Loucy (cell line): ENCODE data around the gene HMGB3.

Experiments used
- H2AFZ ChIP-seq: fragments of 200-600 bp; sonication (generic); 2 replicates; pipeline ENCODE4 v1.6.0; 2016; ENCODE audit warnings: antibody characterized with exemption, mild to moderate bottlenecking, low read length, moderate library complexity
- H3F3A ChIP-seq: fragments of 200-600 bp; 2 replicates; pipeline ENCODE4 v1.6.0; 2016; ENCODE audit warnings: antibody characterized with exemption, low read depth, mild to moderate bottlenecking
- H3K27me3 ChIP-seq: fragments of 200-600 bp; sonication (generic); 2 replicates; pipeline ENCODE4 v1.6.1; 2014; ENCODE audit warnings: low read length, mild to moderate bottlenecking; ENCODE audit not compliant: insufficient read depth, poor library complexity, severe bottlenecking
- H3K36me3 ChIP-seq: fragments of 200-600 bp; sonication (generic); 2 replicates; pipeline ENCODE4 v1.6.1; 2016; ENCODE audit warnings: low read length; ENCODE audit not compliant: insufficient read depth
- H3K4me1 ChIP-seq: fragments of 200-600 bp; sonication (generic); 2 replicates; pipeline ENCODE4 v1.5.1; 2014; ENCODE audit warnings: low read length, mild to moderate bottlenecking; ENCODE audit not compliant: insufficient read depth, poor library complexity, severe bottlenecking
- H3K4me2 ChIP-seq: fragments of 200-600 bp; sonication (generic); 2 replicates; pipeline ENCODE4 v1.6.0; 2014; ENCODE audit warnings: antibody characterized with exemption, low read length, low read depth, mild to moderate bottlenecking; ENCODE audit not compliant: poor library complexity, severe bottlenecking
- H3K4me3 ChIP-seq: fragments of 200-600 bp; sonication (generic); 2 replicates; pipeline ENCODE4 v1.5.1; 2014; ENCODE audit warnings: low read length, mild to moderate bottlenecking, mixed read lengths; ENCODE audit not compliant: poor library complexity, severe bottlenecking
- H3K79me2 ChIP-seq: fragments of 200-600 bp; sonication (generic); 2 replicates; pipeline ENCODE4 v1.6.1; 2014; ENCODE audit warnings: low read length; ENCODE audit not compliant: insufficient read depth
- H3K9ac ChIP-seq: fragments of 200-600 bp; sonication (generic); 2 replicates; pipeline ENCODE4 v1.6.0; 2014; ENCODE audit warnings: mild to moderate bottlenecking, low read depth, low read length, moderate library complexity; ENCODE audit not compliant: poor library complexity, severe bottlenecking
- H3K9me2 ChIP-seq: fragments of 200-600 bp; sonication (generic); replicated peaks from 2 replicates; pipeline ENCODE4 v1.6.1; 2016; ENCODE audit warnings: low read depth, low read length, mixed read lengths
- H3K9me3 ChIP-seq: fragments of 200-600 bp; sonication (generic); 2 replicates; pipeline ENCODE4 v1.6.1; 2014; ENCODE audit warnings: mild to moderate bottlenecking, antibody characterized with exemption, low read length, low read depth; ENCODE audit not compliant: insufficient read depth
- H4K20me1 ChIP-seq: fragments of 200-600 bp; sonication (generic); 2 replicates; pipeline ENCODE4 v1.6.0; 2014; ENCODE audit warnings: antibody characterized with exemption, low read length, mild to moderate bottlenecking; ENCODE audit not compliant: insufficient read depth, poor library complexity, severe bottlenecking
- CTCF ChIP-seq: fragments of 200-600 bp; sonication (generic); conservative IDR thresholded peaks from 2 replicates; pipeline ENCODE4 v1.5.1; 2014; ENCODE audit warnings: mild to moderate bottlenecking, antibody characterized with exemption, low read length
- EZH2phosphoT487 ChIP-seq: fragments of 200-600 bp; IDR thresholded peaks from 2 replicates; pipeline ENCODE4 v1.6.1; 2018; ENCODE audit warnings: antibody characterized with exemption, mild to moderate bottlenecking, moderate library complexity, borderline replicate concordance

Gene HMGB3

GRCh38 chrX:151030845-151031244 is 47.7 kb downstream of the HMGB3 start:
- Histone ChIP-seq H3K27me3 (no peaks in the 10 kb centered on the region), H3K36me3 (no peaks in the 10 kb centered on the region), H3K4me3 (no peak overlapping the region), H3K79me2 (no peaks in the 10 kb centered on the region), H3K9ac (no peak overlapping the region), H2AFZ (no peak overlapping the region), H4K20me1 (no peaks in the 10 kb centered on the region), H3K9me2 (no peaks in the 10 kb centered on the region), H3K9me3 (no peaks in the 10 kb centered on the region), H3K4me1 (no peaks in the 10 kb centered on the region), H3K4me2 (no peak overlapping the region), H3F3A (no peaks in the 10 kb centered on the region)
- no peak for TF ChIP-seq EZH2phosphoT487
- no peak for TF ChIP-seq CTCF

GRCh38 chrX:151031391-151031975 is 48.3 kb downstream of the HMGB3 start:
- no peaks in the 10 kb centered on the region for H3F3A ChIP-seq

GRCh38 chrX:151039351-151039750 is 56.2 kb downstream of the HMGB3 start:
- H3K27me3 ChIP-seq: no peaks in the 10 kb centered on the region

More at GRCh38 chrX:151031391-151031975, 48.3 kb downstream of the HMGB3 start:
- Histone ChIP-seq H3K9ac (no peak overlapping the region), H3K4me3 (no peak overlapping the region), H4K20me1 (no peaks in the 10 kb centered on the region), H3K27me3 (no peaks in the 10 kb centered on the region), H3K4me1 (no peaks in the 10 kb centered on the region), H2AFZ (no peak overlapping the region), H3K9me3 (no peaks in the 10 kb centered on the region), H3K36me3 (no peaks in the 10 kb centered on the region), H3K9me2 (no peaks in the 10 kb centered on the region), H3K4me2 (no peak overlapping the region), H3K79me2 (no peaks in the 10 kb centered on the region)
- no peak for TF ChIP-seq EZH2phosphoT487
- TF ChIP-seq CTCF: no peak

More at GRCh38 chrX:151039351-151039750, 56.2 kb downstream of the HMGB3 start:
- no peaks in the 10 kb centered on the region for H3K36me3 ChIP-seq
- no peaks in the 10 kb centered on the region for H3K4me1 ChIP-seq
- no peaks in the 10 kb centered on the region for H4K20me1 ChIP-seq
- no peaks in the 10 kb centered on the region for H3F3A ChIP-seq
- no peak for TF ChIP-seq CTCF
- no peak for TF ChIP-seq EZH2phosphoT487
- no peak overlapping the region for H3K4me3 ChIP-seq
- H3K4me2 ChIP-seq: no peak overlapping the region
- H3K79me2 ChIP-seq: no peaks in the 10 kb centered on the region
- no peak overlapping the region for H3K9ac ChIP-seq
- H2AFZ ChIP-seq: no peak overlapping the region
- no peaks in the 10 kb centered on the region for H3K9me2 ChIP-seq
- H3K9me3 ChIP-seq: no peaks in the 10 kb centered on the region
